K562 (cell line): ENCODE measurements around the gene MASP1. TPM values are rescaled to one million over a fixed set of nuclear protein-coding genes. Genes with fewer than 3 reads are reported as not detected.

Experiments used
- ATAC-seq: fragments of 200-7000 bp; cut with Tn5 transposase; 3 replicates; pipeline ENCODE4 v1.9.1; 2020; ENCODE audit warnings: moderate library complexity
- BruUV-seq: library from RNA; stranded (reverse); fragments of 400-500 nt; replicated peaks from 2 replicates; lab custom pipeline; 2021; lab: Mats Ljungman, UMichigan
- CTCF ChIA-PET: fragments of 300-600 bp; formaldehyde crosslinking; extraction: SDS; loops from one replicate; lab custom pipeline; 2021; ENCODE audit warnings: low intra/inter-chr PET ratio; lab: Yijun Ruan, JAX
- POLR2A ChIA-PET: fragments of 300-600, 350-650 bp; sonication (Branson Sonifier 250); formaldehyde crosslinking; extraction: SDS; loops from one replicate; lab custom pipeline; 2021; ENCODE audit warnings: antibody characterized with exemption, inconsistent platforms; lab: Yijun Ruan, JAX
- DNase-seq, 4 experiments: peaks; one replicate each; pipeline versions ENCODE4 v3.0.0 to v3.0.0-alpha.2; 2011 to 2018; ENCODE audit warnings: low spot score in 3 of 4, mixed read lengths in 3 of 4; ENCODE audit errors: extremely low read depth in 1 of 4
- FAIRE-seq: peaks from 2 replicates; lab custom pipeline; 2011; peaks lifted over from hg19 to GRCh38; lab: Jason Lieb, UNC
- H2AFZ ChIP-seq: 2 replicates; pipeline ENCODE4 v1.6.0; 2011; ENCODE audit warnings: low read depth, low read length, control low read depth, inconsistent platforms
- H3K27ac ChIP-seq: fragments of 200-600 bp; 3 replicates; pipeline ENCODE4 v1.8.0; 2011; ENCODE audit warnings: low read depth, mild to moderate bottlenecking, control low read depth, inconsistent platforms, low read length, moderate library complexity, mixed read lengths; ENCODE audit errors: extremely low read depth
- H3K27me3 ChIP-seq, 2 experiments: fragments of 300-600 bp in 1 of 2; 2 replicates in 1 of 2; 3 replicates in 1 of 2; pipeline versions ENCODE4 v1.6.0 to v1.8.0; 2011; ENCODE audit warnings: inconsistent platforms in 2 of 2, low read length in 2 of 2, mild to moderate bottlenecking in 1 of 2, mixed read lengths in 1 of 2, moderate library complexity in 1 of 2; ENCODE audit not compliant: control insufficient read depth in 2 of 2, insufficient read depth in 2 of 2
- H3K36me3 ChIP-seq: fragments of 300-600 bp; 3 replicates; pipeline ENCODE4 v1.8.0; 2011; ENCODE audit warnings: mild to moderate bottlenecking, low read length, inconsistent platforms; ENCODE audit not compliant: control insufficient read depth, insufficient read depth
- H3K4me1 ChIP-seq, 2 experiments: fragments of 200-600 bp in 1 of 2; replicated peaks in 1 of 2; 2 replicates in 1 of 2; 3 replicates in 1 of 2; pipeline versions ENCODE4 v1.5.1 to v1.8.0; 2011; ENCODE audit warnings: inconsistent platforms in 2 of 2, low read length in 2 of 2, mild to moderate bottlenecking in 1 of 2, mixed read lengths in 1 of 2, moderate library complexity in 1 of 2; ENCODE audit not compliant: control insufficient read depth in 2 of 2, insufficient read depth in 2 of 2
- H3K4me2 ChIP-seq: 2 replicates; pipeline ENCODE4 v1.6.1; 2011; ENCODE audit warnings: low read length, control low read depth, inconsistent platforms, mixed read lengths; ENCODE audit not compliant: insufficient read depth
- H3K4me3 ChIP-seq: fragments of 200-600 bp; sonication (generic), shearing (Covaris generic); 2 replicates; pipeline ENCODE4 v1.5.1; 2016; ENCODE audit warnings: control low read depth, inconsistent platforms
- H3K79me2 ChIP-seq: fragments of 200-600 bp; 3 replicates; pipeline ENCODE4 v1.8.0; 2011; ENCODE audit warnings: low read length, inconsistent platforms; ENCODE audit not compliant: control insufficient read depth, insufficient read depth
- H3K9ac ChIP-seq, 2 experiments: 2 replicates each; pipeline versions ENCODE4 v1.6.0 to v1.6.1; 2011; ENCODE audit warnings: low read depth in 2 of 2, low read length in 2 of 2, control low read depth in 1 of 2, inconsistent platforms in 1 of 2, mild to moderate bottlenecking in 1 of 2, mixed read lengths in 1 of 2; ENCODE audit not compliant: insufficient read depth in 1 of 2
- H3K9me1 ChIP-seq: one replicate; pipeline ENCODE4 v1.6.0; 2011; ENCODE audit warnings: inconsistent platforms, mild to moderate bottlenecking, low read length, moderate library complexity; ENCODE audit not compliant: control insufficient read depth, insufficient read depth
- H3K9me3 ChIP-seq: replicated peaks from 2 replicates; pipeline ENCODE4 v1.5.1; 2011; ENCODE audit warnings: low read depth, low read length, inconsistent platforms; ENCODE audit not compliant: control insufficient read depth, insufficient read depth
- H4K20me1 ChIP-seq: replicated peaks from 2 replicates; pipeline ENCODE4 v1.6.1; 2011; ENCODE audit warnings: low read length, inconsistent platforms, mixed read lengths; ENCODE audit not compliant: control insufficient read depth, insufficient read depth
- FOXA1 ChIP-seq: fragments of 450-650 bp; IDR thresholded peaks from 2 replicates; pipeline ENCODE4 v1.6.1; 2016; ENCODE audit warnings: mild to moderate bottlenecking, borderline replicate concordance
- FOXJ2 ChIP-seq: fragments of 200-800 bp; sonication (Bioruptor generic); IDR thresholded peaks from 2 replicates; pipeline ENCODE4 v1.6.1; 2016; ENCODE audit warnings: missing genetic modification characterization, missing compliant biosample characterization
- NEUROD1 ChIP-seq: fragments of 150-350 bp; IDR thresholded peaks from 2 replicates; pipeline ENCODE4 v1.6.1; 2014; ENCODE audit warnings: borderline replicate concordance, low read length, low read depth; ENCODE audit not compliant: partially characterized antibody
- NR2C2 ChIP-seq, 2 experiments: fragments of 200-800 bp in 1 of 2; sonication (Bioruptor generic) in 1 of 2; sonication (generic) in 1 of 2; formaldehyde crosslinking in 1 of 2; IDR thresholded peaks; 2 replicates each; pipeline versions ENCODE4 v1.6.1 to v1.8.0; 2016 to 2022; ENCODE audit warnings: mild to moderate bottlenecking in 1 of 2, missing compliant biosample characterization in 1 of 2, missing genetic modification characterization in 1 of 2, missing genetic modification reagents in 1 of 2
- SPI1 ChIP-seq: IDR thresholded peaks from 2 replicates; pipeline ENCODE4 v1.6.1; 2011; ENCODE audit warnings: low read depth, low read length, control low read depth, borderline replicate concordance
- ZNF175 ChIP-seq: fragments of 200-800 bp; sonication (Bioruptor generic); IDR thresholded peaks from 2 replicates; pipeline ENCODE4 v1.6.1; 2016; ENCODE audit warnings: low read depth, mild to moderate bottlenecking, missing genetic modification characterization, missing compliant biosample characterization
- WGBS: fragments of 100-300 bp; shearing (Covaris generic); methylation state at CpG from one replicate; pipeline ENCODE4 v1.1.6; 2016; ENCODE audit warnings: low coverage, mixed read lengths; ENCODE audit not compliant: insufficient coverage; ENCODE audit errors: missing lambda C conversion rate; 5-methylcytosine and 5-hydroxymethylcytosine counted together
- in situ Hi-C: fragments of 300-500 bp; cut with MboI; formaldehyde crosslinking; loops from 4 replicates; pipeline ENCODE4 v1.15.0; 2018; ENCODE audit warnings: inconsistent platforms, mixed read lengths
- intact Hi-C: fragments of 100-400 bp; cut with micrococcal nuclease; formaldehyde crosslinking; loops from 2 replicates; pipeline ENCODE4 v1.14.2; 2022
- polyA plus RNA-seq, 8 experiments: library from polyadenylated mRNA; depleted of rRNA in 4 of 8; stranded (reverse) in 5 of 8; unstranded in 3 of 8; fragments of >200 nt; fragmentation: Nextera tagmentation in 2 of 8; fragmentation: Illumina TruSeq in 1 of 8; extraction: Ambion mirVana in 2 of 8; extraction: Trizol in 1 of 8; gene quantifications; 2 replicates each; pipeline versions ENCODE4 v1.2.1 to v1.2.3, GENCODE V29; 2011 to 2014; ENCODE audit warnings: inconsistent platforms in 1 of 8, missing spikeins in 1 of 8
- total RNA-seq, 7 experiments: library from RNA; depleted of rRNA in 6 of 7; stranded (reverse); fragments of >200 nt in 6 of 7; fragmentation: Illumina TruSeq in 2 of 7; extraction: Trizol in 2 of 7; gene quantifications; 2 replicates each; pipeline versions ENCODE4 v1.2.1 to v1.2.3, GENCODE V29; 2011 to 2021; ENCODE audit warnings: low replicate concordance in 1 of 7

The MASP1 gene
- total and polyA plus RNA-seq, 9 of the 15 experiments (the other 6 are each of a cell fraction or from before 2014, with no cell fraction given), result 0.03 to 0.24 (median 0.20) TPM; not detected in 3

- peak; percentile 16; the same call in 1 of the 2 replicates for TF ChIP-seq SPI1
- 0 out of 2 replicates have a peak, but pooled peaks have one; percentile 52 for TF ChIP-seq ZNF175 (CRISPR knock-in tag)
- TF ChIP-seq NEUROD1, result no peak
- H3K9me3 ChIP-seq, result no peaks in the 10 kb centered on the region
- H4K20me1 ChIP-seq, result no peaks in the 10 kb centered on the region
- POLR2A ChIA-PET, result interaction anchor here (1.2 kb wide), 1 partner anchor 15 kb away, joined by 3 read pairs; no protein-coding TSS in a partner anchor
- FAIRE-seq (no peak), DNase-seq (no peak), ATAC-seq (no peak)
- BruUV-seq, result no TSS peak
- no peak overlapping the region for H3K4me2 ChIP-seq
- no peaks in the 10 kb centered on the region for H3K36me3 ChIP-seq
- H3K4me1 ChIP-seq, result no peaks in the 10 kb centered on the region; a peak in 2 of 5 replicates
- WGBS, result 32% methylated on average over 8 of the region's 8 CpGs
- peak overlapping the region; percentile 10; the same call in 1 of the 2 replicates for H2AFZ ChIP-seq
- in situ Hi-C loops (no loop called here), intact Hi-C loops (no loop called here)
- H3K9ac ChIP-seq, result no peak overlapping the region
- no peaks in the 10 kb centered on the region for H3K79me2 ChIP-seq
- H3K9me1 ChIP-seq, result no peaks in the 10 kb centered on the region
- peaks cover 3 to 11% of the 10 kb centered on the region in 2 experiments; a peak in 3 of 5 replicates for H3K27me3 ChIP-seq
- no peak overlapping the region for H3K4me3 ChIP-seq
- H3K27ac ChIP-seq, result no peak overlapping the region
- CTCF ChIA-PET, result no interaction called here
Measured at GRCh38 chr3:187288131-187288854, 3.2 kb downstream of the MASP1 start.

GRCh38 chr3:187287256-187287655, 4.3 kb downstream of the MASP1 start:
- Histone ChIP-seq H3K27me3 (peaks cover 3 to 16% of the 10 kb centered on the region in 2 experiments; a peak in 3 of 5 replicates), H3K27ac (no peak overlapping the region; the same call in 2 of the 3 replicates), H3K4me2 (no peak overlapping the region), H3K9ac (no peak overlapping the region), H3K79me2 (no peaks in the 10 kb centered on the region), H3K4me3 (no peak overlapping the region), H4K20me1 (no peaks in the 10 kb centered on the region), H3K9me3 (no peaks in the 10 kb centered on the region), H3K4me1 (no peaks in the 10 kb centered on the region; a peak in 2 of 5 replicates), H2AFZ (no peak overlapping the region; the same call in 1 of the 2 replicates), H3K36me3 (no peaks in the 10 kb centered on the region), H3K9me1 (no peaks in the 10 kb centered on the region)
- no TSS peak for BruUV-seq
- TF ChIP-seq FOXA1 (no peak), FOXJ2 (tag) (no peak), NR2C2 (CRISPR knock-in tag; IDR thresholded peaks at IDR 0.05) (no peak), NR2C2 (tag; IDR thresholded peaks at IDR 0.05) (peak; percentile 2; the same call in 1 of the 2 replicates)
- FAIRE-seq (no peak), ATAC-seq (peak; percentile 14), DNase-seq (no peak)
- intact Hi-C loops (no loop called here), in situ Hi-C loops (no loop called here)
- 10% methylated on average over 1 of the region's 1 CpG for WGBS
- POLR2A ChIA-PET, result no interaction called here
- CTCF ChIA-PET, result no interaction called here
